COR-L47 (cell line): Measurements from ENCODE around the gene ANKZF1.

ENCODE experiments used
- DNase-seq: peaks from one replicate; lab custom pipeline; 2025; lab: John Stamatoyannopoulos, UW

Gene ANKZF1

DNA sequence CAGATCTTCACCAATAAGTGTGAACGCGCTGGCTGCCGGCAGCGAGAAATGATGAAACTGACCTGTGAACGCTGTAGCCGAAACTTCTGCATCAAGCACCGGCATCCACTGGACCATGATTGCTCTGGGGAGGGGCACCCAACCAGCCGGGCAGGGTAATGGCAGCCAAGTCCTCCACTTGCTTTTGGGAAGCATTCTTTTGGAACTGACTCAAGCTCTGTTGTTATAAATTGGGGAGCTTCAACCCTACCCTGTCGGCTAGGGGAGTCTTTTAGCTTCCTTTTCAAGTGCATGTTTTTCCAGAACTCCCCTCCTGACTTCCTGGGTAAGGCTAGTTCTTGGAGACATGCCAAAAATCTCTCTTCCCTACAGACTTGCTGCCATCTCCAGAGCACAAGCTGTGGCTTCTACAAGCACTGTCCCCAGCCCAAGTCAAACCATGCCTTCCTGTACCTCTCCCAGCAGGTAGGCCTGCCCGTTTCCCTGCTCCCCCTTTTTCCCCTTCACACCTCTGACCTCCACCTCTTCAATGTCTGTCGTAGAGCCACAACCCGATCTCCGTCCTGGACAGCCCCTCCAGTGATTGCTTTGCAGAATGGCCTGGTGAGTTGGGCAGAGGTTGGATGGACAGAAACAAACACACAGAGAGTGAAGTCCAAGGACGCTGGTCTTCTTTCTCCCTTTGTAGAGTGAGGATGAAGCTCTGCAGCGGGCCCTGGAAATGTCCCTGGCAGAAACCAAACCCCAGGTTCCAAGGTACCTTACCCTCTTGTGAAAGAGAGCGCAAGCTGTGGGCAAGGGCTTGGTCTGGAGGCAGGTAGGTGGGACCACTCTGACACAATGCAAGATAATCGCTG, 21.5 kb upstream of the ANKZF1 start:
- no peak for DNase-seq

- no peak for DNase-seq
Observed at GRCh38 chr2:219209236-219210195, 20.1 kb upstream of the ANKZF1 start.

DNA sequence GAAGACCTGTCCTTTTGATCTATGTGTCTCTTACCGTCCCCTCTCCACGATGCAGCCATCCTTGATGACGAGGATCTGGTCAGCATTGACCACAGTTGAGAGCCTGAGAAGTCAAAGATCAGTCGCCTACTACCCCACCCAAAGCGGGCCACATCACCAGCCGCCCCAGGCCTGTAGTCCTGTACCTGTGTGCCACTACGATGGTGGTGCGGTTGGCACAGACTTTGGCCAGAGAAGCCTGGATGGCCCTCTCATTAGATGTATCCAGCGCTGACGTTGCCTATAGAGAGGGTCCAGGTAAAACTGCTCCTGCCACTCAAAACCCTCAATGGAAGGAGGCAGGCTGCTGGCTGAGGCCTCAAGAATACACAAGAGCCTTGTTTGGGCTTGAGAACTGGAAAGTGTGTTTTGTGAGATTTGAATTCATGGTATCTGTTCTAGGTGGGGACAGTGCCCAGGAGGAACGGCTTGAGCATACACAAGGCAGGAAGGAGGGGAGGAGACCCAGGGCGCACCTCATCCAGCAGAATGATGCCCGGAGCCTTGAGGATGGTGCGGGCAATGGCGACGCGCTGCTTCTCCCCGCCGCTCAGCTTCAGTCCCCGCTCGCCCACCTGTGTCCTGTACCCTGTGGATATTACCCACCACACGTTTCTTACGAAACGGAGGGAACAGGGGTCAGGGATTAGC, 19.3 kb upstream of the ANKZF1 start:
- no peak for DNase-seq

DNA sequence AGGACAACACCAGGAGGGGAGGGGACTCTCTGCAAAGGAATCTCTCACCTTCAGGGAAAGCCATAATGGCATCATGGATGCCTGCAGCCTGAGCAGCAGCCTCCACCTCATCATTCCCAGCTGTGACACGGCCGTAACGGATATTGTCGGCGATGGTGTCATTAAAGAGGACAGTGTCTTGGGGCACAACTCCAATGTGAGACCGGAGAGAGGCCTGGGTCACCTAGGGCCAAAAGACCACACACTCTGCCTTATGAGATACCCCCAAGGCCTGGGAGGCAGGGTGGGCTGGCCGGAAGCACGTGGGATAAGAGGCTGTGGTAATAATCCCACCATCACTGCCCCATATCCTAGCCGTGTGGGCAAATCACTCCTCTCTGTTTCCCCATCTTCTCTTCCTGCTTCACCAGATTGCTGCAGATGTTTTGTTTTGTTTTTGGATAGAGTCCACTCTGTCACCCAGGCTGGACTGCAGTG, 18.7 kb upstream of the ANKZF1 start:
- DNase-seq: no peak

- no peak for DNase-seq
Observed at GRCh38 chr2:219213026-219213415, 16.6 kb upstream of the ANKZF1 start.

GRCh38 chr2:219213486-219214071, 16.0 kb upstream of the ANKZF1 start:
- DNase-seq: no peak

- no peak for DNase-seq
Observed at GRCh38 chr2:219214141-219214540, 15.5 kb upstream of the ANKZF1 start.

GRCh38 chr2:219214786-219215185, 14.8 kb upstream of the ANKZF1 start:
- DNase-seq: no peak

DNA sequence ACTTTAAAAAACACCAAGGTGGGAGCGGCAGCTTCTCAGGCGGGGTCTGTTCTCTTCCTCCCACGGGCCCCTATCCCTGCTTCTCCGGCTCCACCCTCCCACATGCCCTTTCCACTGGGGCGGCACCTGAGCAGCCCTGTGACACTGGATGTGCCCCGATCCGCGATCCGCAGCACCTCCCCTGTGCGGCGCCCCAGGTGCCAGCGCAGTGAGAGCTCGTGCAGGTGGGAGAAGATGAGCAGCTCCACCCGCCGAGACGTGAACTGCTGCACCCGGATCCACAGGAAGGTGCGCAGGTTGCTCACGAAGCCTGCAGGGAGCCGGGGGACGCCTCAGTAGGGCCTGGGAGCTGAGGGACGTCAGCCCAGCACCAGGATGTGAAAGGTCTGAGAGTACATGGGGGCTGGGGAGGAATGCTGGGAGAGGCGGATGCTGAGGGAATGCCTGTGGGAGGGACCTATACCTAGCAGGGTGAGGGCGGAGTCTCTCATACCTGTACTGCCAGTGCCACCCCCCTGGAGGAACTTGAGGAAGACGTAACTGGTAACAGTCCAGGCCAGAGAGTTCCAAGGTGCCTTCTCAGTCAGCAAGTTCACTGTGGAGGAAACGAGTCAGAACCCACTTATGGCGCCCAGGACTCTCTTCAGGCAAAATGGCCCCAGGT, 13.6 kb upstream of the ANKZF1 start:
- no peak for DNase-seq

DNA sequence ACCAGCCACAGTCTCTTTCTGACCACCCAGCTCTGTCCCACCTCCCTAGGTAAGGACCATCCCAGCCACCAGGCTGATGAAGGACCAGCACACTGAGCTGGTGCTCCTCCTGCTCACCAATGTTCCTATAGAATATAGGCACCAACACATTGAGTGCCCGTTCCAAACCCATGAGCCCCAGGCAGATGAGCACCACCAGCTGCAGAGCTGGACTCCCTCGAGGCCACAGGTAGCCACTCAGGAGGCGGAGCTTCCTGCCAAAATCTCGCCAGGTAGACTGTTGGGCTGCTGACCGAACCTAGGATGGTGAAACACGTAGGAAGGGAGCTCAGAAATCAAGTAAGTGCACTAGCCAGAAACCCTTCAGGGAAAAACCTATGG, 13.1 kb upstream of the ANKZF1 start:
- no peak for DNase-seq

DNA sequence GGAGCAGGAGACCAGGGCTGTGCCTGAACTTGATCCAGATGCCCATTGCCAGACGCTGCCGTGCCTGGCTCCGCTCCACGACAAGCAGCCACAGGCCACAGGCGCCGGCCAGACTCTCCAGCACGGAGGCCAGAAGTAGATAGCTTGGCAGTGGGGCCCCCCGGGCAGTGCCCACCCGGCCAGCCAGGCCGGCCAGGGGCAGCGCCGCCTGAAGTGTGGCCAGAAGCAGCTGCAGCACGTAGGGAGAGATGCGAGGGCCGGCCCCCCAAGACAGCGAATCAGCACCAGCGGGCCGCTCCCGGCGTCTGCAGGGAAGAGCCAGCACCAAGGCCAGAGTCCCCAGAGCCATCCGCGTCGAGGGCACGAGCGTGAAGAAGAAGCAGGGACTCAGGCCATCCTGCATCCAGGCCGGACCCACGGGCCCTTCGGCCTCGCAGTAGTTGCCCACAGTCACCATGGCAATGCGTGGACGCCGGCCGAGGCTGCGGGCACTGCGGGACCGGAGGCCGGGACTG, 11.3 kb upstream of the ANKZF1 start:
- DNase-seq: peak; percentile 75

GRCh38 chr2:219218732-219219701, 10.6 kb upstream of the ANKZF1 start, which contains the start of gene ABCB6:
Gene ABCB6 (minus strand): TSS chr2:219218958. CDS start chr2:219218673, 285 bp downstream.
- DNase-seq: peak; percentile 98

GRCh38 chr2:219219784-219220532, 9.6 kb upstream of the ANKZF1 start:
- no peak for DNase-seq

DNA sequence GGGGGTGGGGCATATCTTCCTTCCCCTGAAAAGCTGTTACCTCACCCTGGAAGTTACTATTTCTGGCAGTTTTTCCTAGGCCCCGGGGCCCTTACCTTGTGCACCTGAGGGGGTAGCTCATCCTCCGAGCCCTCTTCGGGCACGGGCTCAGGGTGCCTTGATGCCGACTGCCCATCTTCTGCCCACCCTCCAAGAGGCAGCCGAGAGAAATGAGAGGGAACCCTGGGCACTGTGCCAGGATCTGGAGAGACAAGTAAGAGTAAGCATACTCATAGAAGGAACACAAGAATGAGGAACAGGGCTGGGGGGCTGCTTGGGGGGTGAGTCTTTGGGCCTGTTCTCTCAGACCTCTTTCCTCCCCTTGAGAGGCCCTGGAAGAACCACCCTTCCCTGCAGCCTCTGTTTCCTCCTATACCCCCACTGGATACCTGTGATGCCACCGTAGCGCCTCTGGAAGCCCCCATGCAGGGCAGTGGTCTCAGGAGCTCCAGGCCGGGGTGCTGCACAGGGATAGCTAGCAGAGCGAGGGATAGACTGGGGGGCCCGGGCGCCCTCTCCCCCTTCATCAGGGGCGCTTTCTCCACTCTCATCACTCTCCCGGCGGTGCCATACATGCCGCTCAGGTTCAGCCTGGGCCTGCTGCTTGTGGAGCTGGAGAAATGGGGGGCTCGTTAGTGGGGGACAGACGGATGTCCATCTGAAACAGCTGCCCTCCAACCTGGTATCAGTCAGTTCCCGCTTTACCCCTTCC, 8.8 kb upstream of the ANKZF1 start:
- DNase-seq: no peak

DNA sequence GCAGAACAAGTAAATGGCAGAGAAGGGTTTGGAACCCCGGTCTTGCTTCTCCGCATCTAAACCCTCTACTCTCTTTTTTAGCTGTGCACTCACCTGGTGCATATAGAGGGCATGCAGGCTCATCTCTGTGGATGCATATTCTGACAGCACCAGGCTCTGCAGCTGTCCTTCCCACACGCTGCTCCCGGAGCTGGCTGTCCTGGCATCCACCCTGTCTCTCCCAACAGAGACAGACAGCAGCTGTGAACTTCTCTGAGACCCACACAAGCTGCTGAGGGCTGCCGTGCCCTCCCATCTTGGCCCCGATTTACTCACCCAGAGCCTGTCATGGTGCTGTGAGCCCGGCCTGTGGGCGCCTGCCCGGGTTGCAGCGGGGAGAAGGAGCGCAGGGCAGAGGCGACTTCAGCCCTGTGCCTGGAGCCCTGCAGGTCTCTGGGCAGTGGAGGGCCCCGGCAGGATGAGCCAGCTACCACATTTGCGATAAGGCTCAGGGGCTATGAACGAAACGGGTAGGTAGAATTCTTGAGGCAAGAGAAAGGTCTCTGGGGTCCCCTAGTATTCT, 7.6 kb upstream of the ANKZF1 start:
- no peak for DNase-seq

- no peak for DNase-seq
Observed at GRCh38 chr2:219223831-219224610, 5.6 kb upstream of the ANKZF1 start.

GRCh38 chr2:219225350-219225749, 4.3 kb upstream of the ANKZF1 start:
- DNase-seq: no peak
